ENCODE results near the gene SHBG. TPM values are rescaled to one million over a fixed set of nuclear protein-coding genes. Genes with fewer than 3 reads are reported as not detected.

SHBG gene
- total RNA-seq, 1 donor from 2014 or later, result 5.9 TPM

- H3K36me3 Mint-ChIP-seq (ENCODE audit: insufficient read depth), result peaks cover 28% of the 10 kb centered on the region
- no peak for DNase-seq (ENCODE audit: low spot score, unreplicated experiment)
- H3K4me1 Mint-ChIP-seq (ENCODE audit: low read depth), result no peaks in the 10 kb centered on the region
- H3K27ac Mint-ChIP-seq, result no peak overlapping the region
- TF ChIP-seq, protein P1, sequence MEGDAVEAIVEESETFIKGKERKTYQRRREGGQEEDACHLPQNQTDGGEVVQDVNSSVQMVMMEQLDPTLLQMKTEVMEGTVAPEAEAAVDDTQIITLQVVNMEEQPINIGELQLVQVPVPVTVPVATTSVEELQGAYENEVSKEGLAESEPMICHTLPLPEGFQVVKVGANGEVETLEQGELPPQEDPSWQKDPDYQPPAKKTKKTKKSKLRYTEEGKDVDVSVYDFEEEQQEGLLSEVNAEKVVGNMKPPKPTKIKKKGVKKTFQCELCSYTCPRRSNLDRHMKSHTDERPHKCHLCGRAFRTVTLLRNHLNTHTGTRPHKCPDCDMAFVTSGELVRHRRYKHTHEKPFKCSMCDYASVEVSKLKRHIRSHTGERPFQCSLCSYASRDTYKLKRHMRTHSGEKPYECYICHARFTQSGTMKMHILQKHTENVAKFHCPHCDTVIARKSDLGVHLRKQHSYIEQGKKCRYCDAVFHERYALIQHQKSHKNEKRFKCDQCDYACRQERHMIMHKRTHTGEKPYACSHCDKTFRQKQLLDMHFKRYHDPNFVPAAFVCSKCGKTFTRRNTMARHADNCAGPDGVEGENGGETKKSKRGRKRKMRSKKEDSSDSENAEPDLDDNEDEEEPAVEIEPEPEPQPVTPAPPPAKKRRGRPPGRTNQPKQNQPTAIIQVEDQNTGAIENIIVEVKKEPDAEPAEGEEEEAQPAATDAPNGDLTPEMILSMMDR (IDR thresholded peaks at IDR 0.05; ENCODE audit: unreplicated experiment), result no peak
- H3K9me3 Mint-ChIP-seq (ENCODE audit: low read depth), result peaks cover 9% of the 10 kb centered on the region
- no peaks in the 10 kb centered on the region for H3K27me3 Mint-ChIP-seq
- no peak overlapping the region for H3K4me3 Mint-ChIP-seq (ENCODE audit: low read depth)
These were observed 47.6 kb downstream of the SHBG start for GRCh38 chr17:7677388-7678067.

Other genes starting within 250 kb of the SHBG start
- gene TNK1, start 249.0 kb upstream of the SHBG start, total RNA-seq, result 9.1 and 13.4 TPM in 2 replicates
- gene PLSCR3, start 235.6 kb upstream of the SHBG start, total RNA-seq, result 35.5 and 37.9 TPM in 2 replicates
- gene TMEM256, start 226.0 kb upstream of the SHBG start, total RNA-seq, result 89.2 and 102 TPM in 2 replicates
- gene NLGN2, start 222.3 kb upstream of the SHBG start, total RNA-seq, result 30.3 and 34.4 TPM in 2 replicates
- gene SPEM1, start 209.8 kb upstream of the SHBG start, total RNA-seq, result not detected in 2 replicates
- not detected in 2 replicates for gene SPEM2, start 204.5 kb upstream of the SHBG start, total RNA-seq
- not detected in 2 replicates for gene SPEM3, start 201.3 kb upstream of the SHBG start, total RNA-seq
- 8.1 and 10.0 TPM in 2 replicates for gene TMEM102, start 194.7 kb upstream of the SHBG start, total RNA-seq
- gene FGF11, start 190.6 kb upstream of the SHBG start, total RNA-seq, result 4.5 and 5.1 TPM in 2 replicates
- gene CHRNB1, start 185.1 kb upstream of the SHBG start, total RNA-seq, result 17.2 and 19.1 TPM in 2 replicates
- gene ZBTB4, start 150.5 kb upstream of the SHBG start, total RNA-seq, result 26.8 and 28.4 TPM in 2 replicates
- not detected in 2 replicates for gene SLC35G6, start 148.7 kb upstream of the SHBG start, total RNA-seq
- gene POLR2A, start 145.8 kb upstream of the SHBG start, total RNA-seq, result 195 and 210 TPM in 2 replicates
- 9.4 and 10.7 TPM in 2 replicates for gene TNFSF12, start 81.1 kb upstream of the SHBG start, total RNA-seq
- 4.1 and 4.7 TPM in 2 replicates for gene TNFSF13, start 71.4 kb upstream of the SHBG start, total RNA-seq
- 58.2 and 62.5 TPM in 2 replicates for gene SENP3, start 68.2 kb upstream of the SHBG start, total RNA-seq
- gene CD68, start 50.5 kb upstream of the SHBG start, total RNA-seq, result not detected in 2 replicates
- 71.4 and 71.9 TPM in 2 replicates for gene MPDU1, start 46.3 kb upstream of the SHBG start, total RNA-seq
- 0.93 and 1.0 TPM in 2 replicates for gene SOX15, start 40.0 kb upstream of the SHBG start, total RNA-seq
- 53.6 and 61.4 TPM in 2 replicates for gene FXR2, start 15.2 kb upstream of the SHBG start, total RNA-seq
- gene SAT2, start 2.3 kb upstream of the SHBG start, total RNA-seq, result 108 and 120 TPM in 2 replicates
- gene ATP1B2, start 20.8 kb downstream of the SHBG start, total RNA-seq, result 1.5 and 2.1 TPM in 2 replicates
- 106 and 121 TPM in 2 replicates for gene TP53, start 57.4 kb downstream of the SHBG start, total RNA-seq
- gene WRAP53, start 58.3 kb downstream of the SHBG start, total RNA-seq, result 26.4 and 28.0 TPM in 2 replicates
- 32.3 and 34.5 TPM in 2 replicates for gene EFNB3, start 75.1 kb downstream of the SHBG start, total RNA-seq
- 0.22 and 0.29 TPM in 2 replicates for gene DNAH2, start 87.6 kb downstream of the SHBG start, total RNA-seq
- 110 and 117 TPM in 2 replicates for gene KDM6B, start 204.1 kb downstream of the SHBG start, total RNA-seq
- 11.3 and 15.8 TPM in 2 replicates for gene TMEM88, start 224.9 kb downstream of the SHBG start, total RNA-seq
- 63.4 and 70.0 TPM in 2 replicates for gene NAA38, start 227.4 kb downstream of the SHBG start, total RNA-seq
- 16.3 and 18.2 TPM in 2 replicates for gene CYB5D1, start 227.9 kb downstream of the SHBG start, total RNA-seq

Data from progenitor cell of endocrine pancreas (in vitro differentiated cells).